GM21529 (cell line): Measurements from ENCODE around the gene SLC24A5.

Source experiments
- ATAC-seq: cut with Tn5 transposase; IDR thresholded peaks from one replicate; pipeline ENCODE4 v1.9.1; 2021; ENCODE audit not compliant: unreplicated experiment

The SLC24A5 gene

GRCh38 chr15:48185529-48185928 is 64.7 kb downstream of the SLC24A5 start:
- no peak for ATAC-seq

DNA sequence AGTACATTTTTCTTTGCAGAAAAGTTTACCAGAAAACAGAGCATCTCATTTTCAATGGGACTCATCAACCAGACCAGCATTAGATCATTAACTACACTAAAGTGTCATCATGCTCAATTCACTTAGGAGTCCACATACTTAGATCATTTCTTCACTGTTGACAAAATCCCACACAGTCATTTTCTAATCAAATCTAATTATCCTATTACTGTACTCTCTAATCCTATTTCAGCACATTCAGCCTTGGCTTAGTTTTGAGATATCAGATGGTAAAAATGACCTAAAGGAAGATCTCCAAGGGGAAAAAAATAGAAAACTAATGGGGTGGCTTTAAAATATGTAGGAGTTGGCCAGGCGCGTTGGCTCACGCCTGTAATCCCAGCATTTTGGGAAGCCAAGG is 65.5 kb downstream of the SLC24A5 start:
- no peak for ATAC-seq

- ATAC-seq, result no peak
These were observed 70.3 kb downstream of the SLC24A5 start for GRCh38 chr15:48190932-48191573.

- no peak for ATAC-seq
These were observed 70.9 kb downstream of the SLC24A5 start, which contains the start of gene CTXN2 for GRCh38 chr15:48191574-48192225. Gene CTXN2 (plus strand): TSS chr15:48191665. CDS start chr15:48201301, 9,636 bp downstream.
